Measurements from ENCODE around the gene C19orf81.

DNA sequence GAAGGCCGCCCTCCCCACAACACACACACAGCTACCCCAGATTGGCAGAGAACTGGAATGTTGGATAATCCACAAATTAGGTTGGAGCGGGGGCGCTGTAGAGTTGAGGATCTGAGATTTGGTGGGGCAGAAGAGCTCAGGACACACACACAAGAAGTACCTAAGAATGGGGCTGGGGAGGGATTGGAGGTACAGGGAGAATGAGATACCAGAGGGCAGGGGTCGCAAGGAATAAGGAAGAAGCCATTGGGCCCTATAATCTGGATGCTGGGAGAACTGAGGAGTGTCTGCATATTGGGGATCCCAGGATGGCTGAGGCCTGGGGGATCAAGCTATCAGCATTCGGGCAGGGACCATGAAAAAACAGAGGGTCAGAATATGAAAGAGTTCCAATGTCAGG lies 21.1 kb upstream of the C19orf81 start:
- TF ChIP-seq, protein P1, sequence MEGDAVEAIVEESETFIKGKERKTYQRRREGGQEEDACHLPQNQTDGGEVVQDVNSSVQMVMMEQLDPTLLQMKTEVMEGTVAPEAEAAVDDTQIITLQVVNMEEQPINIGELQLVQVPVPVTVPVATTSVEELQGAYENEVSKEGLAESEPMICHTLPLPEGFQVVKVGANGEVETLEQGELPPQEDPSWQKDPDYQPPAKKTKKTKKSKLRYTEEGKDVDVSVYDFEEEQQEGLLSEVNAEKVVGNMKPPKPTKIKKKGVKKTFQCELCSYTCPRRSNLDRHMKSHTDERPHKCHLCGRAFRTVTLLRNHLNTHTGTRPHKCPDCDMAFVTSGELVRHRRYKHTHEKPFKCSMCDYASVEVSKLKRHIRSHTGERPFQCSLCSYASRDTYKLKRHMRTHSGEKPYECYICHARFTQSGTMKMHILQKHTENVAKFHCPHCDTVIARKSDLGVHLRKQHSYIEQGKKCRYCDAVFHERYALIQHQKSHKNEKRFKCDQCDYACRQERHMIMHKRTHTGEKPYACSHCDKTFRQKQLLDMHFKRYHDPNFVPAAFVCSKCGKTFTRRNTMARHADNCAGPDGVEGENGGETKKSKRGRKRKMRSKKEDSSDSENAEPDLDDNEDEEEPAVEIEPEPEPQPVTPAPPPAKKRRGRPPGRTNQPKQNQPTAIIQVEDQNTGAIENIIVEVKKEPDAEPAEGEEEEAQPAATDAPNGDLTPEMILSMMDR (IDR thresholded peaks at IDR 0.05 in 8 of 11, conservative IDR thresholded peaks at IDR 0.05 in 3 of 11) = no peak
- TF ChIP-seq POLR2A (IDR thresholded peaks at IDR 0.05) (no peak), POLR2AphosphoS5 (IDR thresholded peaks at IDR 0.05) (no peak)

Data from spleen (tissue), 7 donors.